Measurements from ENCODE around the gene CATSPERZ.

Gene CATSPERZ

DNA sequence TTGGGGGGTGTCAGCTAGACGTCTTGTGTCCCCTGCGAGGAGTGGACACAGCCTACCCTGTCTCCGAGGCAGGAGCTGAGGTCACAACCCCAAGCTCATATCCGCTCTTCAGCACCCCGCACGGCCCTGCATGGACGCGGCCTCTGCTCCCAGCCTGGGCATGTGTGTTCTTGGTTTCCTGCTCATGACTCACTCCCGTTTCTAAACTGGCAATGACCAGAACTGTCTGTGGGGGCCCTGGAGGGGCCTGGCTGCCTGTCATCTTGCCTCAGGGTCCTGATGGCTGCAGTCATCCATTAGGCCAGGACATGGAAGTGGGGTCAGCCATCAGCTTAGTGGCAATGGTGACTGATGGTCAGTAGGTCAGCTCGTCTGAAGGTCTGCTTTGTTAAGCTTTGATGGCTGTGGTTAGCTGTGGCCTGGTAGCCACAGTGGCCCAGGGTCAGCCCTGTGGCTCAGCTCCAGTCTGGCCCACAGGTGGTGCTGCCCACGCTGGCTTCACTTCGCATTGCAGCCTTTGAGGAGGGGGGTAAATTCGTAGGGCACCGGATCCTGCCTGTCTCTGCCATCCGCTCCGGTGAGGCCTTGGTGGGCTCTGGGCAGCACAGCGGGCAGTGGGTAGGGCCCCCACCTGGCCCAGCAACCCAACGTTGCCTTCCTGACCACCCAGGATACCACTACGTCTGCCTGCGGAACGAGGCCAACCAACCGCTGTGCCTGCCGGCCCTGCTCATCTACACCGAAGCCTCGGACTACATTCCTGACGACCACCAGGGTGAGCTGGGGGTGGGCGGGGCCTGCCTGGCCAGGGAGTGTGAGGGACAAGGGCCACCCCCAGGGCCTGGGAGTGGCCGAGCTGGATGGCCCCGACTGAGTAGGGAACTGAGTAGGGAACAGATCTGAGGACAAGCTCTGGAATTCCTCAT is 36.9 kb upstream of the CATSPERZ start:
- POLR2A ChIA-PET: no interaction called here
- TF ChIP-seq, protein P1, sequence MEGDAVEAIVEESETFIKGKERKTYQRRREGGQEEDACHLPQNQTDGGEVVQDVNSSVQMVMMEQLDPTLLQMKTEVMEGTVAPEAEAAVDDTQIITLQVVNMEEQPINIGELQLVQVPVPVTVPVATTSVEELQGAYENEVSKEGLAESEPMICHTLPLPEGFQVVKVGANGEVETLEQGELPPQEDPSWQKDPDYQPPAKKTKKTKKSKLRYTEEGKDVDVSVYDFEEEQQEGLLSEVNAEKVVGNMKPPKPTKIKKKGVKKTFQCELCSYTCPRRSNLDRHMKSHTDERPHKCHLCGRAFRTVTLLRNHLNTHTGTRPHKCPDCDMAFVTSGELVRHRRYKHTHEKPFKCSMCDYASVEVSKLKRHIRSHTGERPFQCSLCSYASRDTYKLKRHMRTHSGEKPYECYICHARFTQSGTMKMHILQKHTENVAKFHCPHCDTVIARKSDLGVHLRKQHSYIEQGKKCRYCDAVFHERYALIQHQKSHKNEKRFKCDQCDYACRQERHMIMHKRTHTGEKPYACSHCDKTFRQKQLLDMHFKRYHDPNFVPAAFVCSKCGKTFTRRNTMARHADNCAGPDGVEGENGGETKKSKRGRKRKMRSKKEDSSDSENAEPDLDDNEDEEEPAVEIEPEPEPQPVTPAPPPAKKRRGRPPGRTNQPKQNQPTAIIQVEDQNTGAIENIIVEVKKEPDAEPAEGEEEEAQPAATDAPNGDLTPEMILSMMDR (IDR thresholded peaks at IDR 0.05; ENCODE audit: control extremely low read depth, extremely low read depth, low read depth, missing control alignments): no peak
- DNase-seq (ENCODE audit: extremely low spot score): no peak
- CTCF ChIA-PET: interaction anchor here (1.4 to 14.6 kb wide), 4 partner anchors 9 to 59 kb away, joined by 4 to 134 read pairs (median 6); partner anchors contain the start of genes CATSPERZ and PLCB3

DNA sequence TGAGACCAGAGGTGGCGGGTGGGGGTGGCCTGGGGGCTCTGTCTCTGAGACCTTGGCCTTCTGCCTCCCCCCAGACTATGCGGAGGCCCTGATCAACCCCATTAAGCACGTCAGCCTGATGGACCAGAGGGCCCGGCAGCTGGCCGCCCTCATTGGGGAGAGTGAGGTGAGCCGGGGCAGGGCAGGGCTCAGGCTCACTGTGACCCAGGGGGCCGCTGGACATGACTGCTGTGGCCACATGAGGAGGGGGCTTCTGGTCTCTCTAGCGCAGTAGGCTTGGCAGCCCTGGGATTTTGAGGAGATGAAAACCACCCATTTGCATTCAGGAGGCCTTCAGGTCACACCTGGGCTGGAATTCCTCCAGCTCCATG is 36.2 kb upstream of the CATSPERZ start:
- ChIA-PET CTCF (interaction anchor here (1.4 to 14.6 kb wide), 4 partner anchors 10 to 60 kb away, joined by 3 to 134 read pairs (median 4); partner anchors contain the start of gene PLCB3), POLR2A (no interaction called here)
- TF ChIP-seq, protein P1 (IDR thresholded peaks at IDR 0.05; ENCODE audit: control extremely low read depth, extremely low read depth, low read depth, missing control alignments): no peak
- DNase-seq (ENCODE audit: extremely low spot score): no peak

DNA sequence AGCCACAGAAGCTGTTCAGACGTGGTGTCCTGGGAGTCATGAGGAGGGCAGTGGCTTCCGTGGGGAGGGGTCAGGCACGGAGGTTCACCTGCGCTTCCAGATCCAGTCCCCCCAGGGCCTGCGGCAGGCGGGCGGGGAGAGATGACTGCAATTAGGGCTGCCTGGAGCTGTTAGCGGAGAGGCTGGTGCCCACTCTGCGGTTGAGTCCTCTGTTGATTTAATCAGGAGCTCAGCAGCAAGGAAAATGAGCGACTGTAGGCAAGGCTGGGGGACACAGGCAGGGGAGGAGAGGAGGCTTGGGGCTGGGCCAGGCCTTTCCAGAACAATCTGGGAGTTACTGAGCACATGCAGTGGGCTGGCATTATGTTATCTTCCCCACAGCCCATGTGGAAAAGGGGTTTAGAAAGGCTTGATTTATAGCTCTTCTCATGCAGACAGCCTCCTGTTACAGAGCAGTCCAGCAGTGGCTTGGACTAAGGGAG is 35.7 kb upstream of the CATSPERZ start:
- CTCF ChIA-PET: interaction anchor here (1.4 to 14.6 kb wide), 3 partner anchors 14 to 60 kb away, joined by 3 to 134 read pairs (median 5); partner anchors contain the start of gene PLCB3
- TF ChIP-seq, protein P1 (IDR thresholded peaks at IDR 0.05; ENCODE audit: control extremely low read depth, extremely low read depth, low read depth, missing control alignments): no peak
- POLR2A ChIA-PET: no interaction called here
- DNase-seq (ENCODE audit: extremely low spot score): no peak

DNA sequence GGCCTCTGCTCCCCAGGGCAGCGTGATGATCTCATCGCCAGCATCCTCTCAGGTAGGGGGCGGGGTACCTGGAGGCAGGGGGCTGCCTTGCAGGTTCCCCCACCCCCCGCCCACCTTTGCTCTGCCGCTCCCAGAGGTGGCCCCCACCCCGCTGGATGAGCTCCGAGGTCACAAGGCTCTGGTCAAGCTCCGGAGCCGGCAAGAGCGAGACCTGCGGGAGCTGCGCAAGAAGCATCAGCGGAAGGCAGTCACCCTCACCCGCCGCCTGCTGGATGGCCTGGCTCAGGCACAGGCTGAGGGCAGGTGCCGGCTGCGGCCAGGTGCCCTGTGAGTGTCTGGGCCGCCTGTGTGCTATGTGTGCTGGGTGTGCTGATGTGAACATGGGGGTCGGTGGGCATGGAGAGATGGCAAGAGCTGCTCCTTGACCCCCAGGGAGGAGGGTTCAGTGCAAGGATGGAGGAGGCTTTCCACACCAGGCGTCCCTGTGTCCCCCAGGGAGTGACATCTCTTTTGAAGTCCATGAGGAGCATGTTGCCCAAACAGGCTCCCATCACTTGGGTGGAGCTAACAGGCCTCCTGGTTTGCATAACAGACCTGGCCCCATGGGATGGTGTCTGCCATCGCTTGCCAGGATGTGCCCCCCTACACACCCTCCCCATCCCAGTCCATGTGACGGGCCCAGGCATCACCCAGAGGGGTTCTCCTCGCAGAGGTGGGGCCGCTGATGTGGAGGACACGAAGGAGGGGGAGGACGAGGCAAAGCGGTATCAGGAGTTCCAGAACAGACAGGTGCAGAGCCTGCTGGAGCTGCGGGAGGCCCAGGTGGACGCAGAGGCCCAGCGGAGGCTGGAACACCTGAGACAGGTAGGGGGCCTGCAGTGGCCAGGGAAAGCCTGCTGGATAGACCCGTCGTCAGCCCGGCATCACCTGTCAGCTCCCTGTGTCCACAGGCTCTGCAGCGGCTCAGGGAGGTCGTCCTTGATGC is 34.7 kb upstream of the CATSPERZ start:
- POLR2A ChIA-PET: interaction anchor here (0.5 to 0.7 kb wide), 3 partner anchors 20 to 1660 kb away, joined by 3 read pairs; no protein-coding TSS in a partner anchor
- TF ChIP-seq, protein P1 (IDR thresholded peaks at IDR 0.05; ENCODE audit: control extremely low read depth, extremely low read depth, low read depth, missing control alignments): no peak
- no peak for DNase-seq (ENCODE audit: extremely low spot score)
- CTCF ChIA-PET: interaction anchor here (1.3 to 14.6 kb wide), 3 partner anchors 15 to 21 kb away, joined by 3 to 134 read pairs (median 3); partner anchors contain the start of gene PLCB3

DNA sequence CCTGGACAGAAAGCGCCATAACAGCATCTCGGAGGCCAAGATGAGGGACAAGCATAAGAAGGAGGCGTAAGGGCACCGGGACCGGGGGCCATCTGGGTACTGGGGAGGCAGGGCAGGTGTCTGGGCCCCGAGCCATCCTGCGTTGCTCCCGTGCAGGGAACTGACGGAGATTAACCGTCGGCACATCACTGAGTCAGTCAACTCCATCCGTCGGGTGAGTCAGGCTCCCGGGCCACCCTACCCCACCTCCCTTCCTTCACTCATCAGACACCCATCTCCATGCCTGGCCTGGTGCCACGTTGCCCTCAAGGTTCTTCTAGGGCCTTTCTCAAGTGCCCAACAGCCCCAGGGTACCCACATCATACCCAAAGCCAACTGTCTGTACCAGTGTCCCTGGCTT is 33.8 kb upstream of the CATSPERZ start:
- DNase-seq (ENCODE audit: extremely low spot score): no peak
- ChIA-PET CTCF (interaction anchor here (1.3 to 15.3 kb wide), 3 partner anchors 16 to 37 kb away, joined by 3 to 164 read pairs (median 134); partner anchors contain the start of genes CATSPERZ, ESRRA and PLCB3), POLR2A (no interaction called here)
- TF ChIP-seq, protein P1 (IDR thresholded peaks at IDR 0.05; ENCODE audit: control extremely low read depth, extremely low read depth, low read depth, missing control alignments): no peak
